SK-N-MC (cell line): Measurements from ENCODE around the gene ZNF277.

ENCODE experiments used
- DNase-seq: peaks from one replicate; pipeline ENCODE4 v3.0.0-alpha.2; 2011; ENCODE audit warnings: low read depth, low spot score
- H3K27ac ChIP-seq: fragments of 200-600 bp; sonication (generic); 2 replicates; pipeline ENCODE4 v1.5.1; 2016; ENCODE audit warnings: mixed run types
- H3K36me3 ChIP-seq: fragments of 200-600 bp; sonication (generic); 2 replicates; pipeline ENCODE4 v1.6.1; 2017; ENCODE audit warnings: antibody characterized with exemption, low read length, mixed read lengths; ENCODE audit not compliant: insufficient read depth
- H3K4me3 ChIP-seq: fragments of 200-600 bp; sonication (generic); 2 replicates; pipeline ENCODE4 v1.5.1; 2016
- H3K9ac ChIP-seq: fragments of 200-600 bp; sonication (generic); 2 replicates; pipeline ENCODE4 v1.8.0; 2017; ENCODE audit warnings: mixed run types, mixed read lengths; ENCODE audit not compliant: insufficient read length
- H3K9me3 ChIP-seq: fragments of 200-600 bp; sonication (generic); 2 replicates; pipeline ENCODE4 v1.6.1; 2017; ENCODE audit warnings: low read depth, mild to moderate bottlenecking, antibody characterized with exemption, low read length, moderate library complexity, mixed read lengths
- EZH2 ChIP-seq: fragments of 200-600 bp; sonication (generic); IDR thresholded peaks from one replicate; pipeline ENCODE4 v1.6.1; 2017; ENCODE audit warnings: antibody characterized with exemption
- FOXP2 ChIP-seq: optimal IDR thresholded peaks from 2 replicates; pipeline ENCODE3; 2011; ENCODE audit warnings: mild to moderate bottlenecking, moderate library complexity; ENCODE audit not compliant: insufficient read depth; ENCODE audit errors: extremely low read length, control extremely low read depth
- POLR2AphosphoS5 ChIP-seq: IDR thresholded peaks from 2 replicates; pipeline ENCODE4 v1.6.1; 2012; ENCODE audit warnings: mild to moderate bottlenecking, low read depth, low read length, borderline replicate concordance

Gene ZNF277

DNA sequence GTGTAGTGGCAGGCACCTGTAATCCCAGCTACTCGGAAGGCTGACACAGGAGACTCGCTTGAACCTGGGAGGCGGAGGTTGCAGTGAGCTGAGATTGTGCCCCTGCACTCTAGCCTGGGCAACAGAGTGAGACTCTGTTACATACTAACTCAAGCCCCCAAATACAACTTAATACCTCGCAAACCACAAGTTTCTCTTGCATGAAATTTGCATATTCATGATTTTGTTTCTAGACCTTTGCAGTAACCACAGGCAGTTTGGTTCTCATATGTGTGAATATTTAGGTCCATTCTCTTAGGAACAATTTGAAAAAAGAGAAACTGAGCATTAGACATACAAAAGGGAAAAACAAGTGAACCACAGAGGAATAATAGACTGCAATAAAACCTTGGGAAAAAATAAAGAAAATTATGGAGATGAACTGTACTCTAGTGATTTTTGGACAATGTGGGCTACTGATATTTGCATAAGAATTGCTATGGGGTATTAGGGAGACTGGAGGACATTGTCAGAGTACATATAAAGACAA, 77.0 kb downstream of the ZNF277 start:
- H3K9ac ChIP-seq = no peak overlapping the region
- H3K36me3 ChIP-seq = no peaks in the 10 kb centered on the region
- TF ChIP-seq FOXP2 (no peak), EZH2 (no peak), POLR2AphosphoS5 (no peak)
- no peak overlapping the region for H3K4me3 ChIP-seq
- H3K27ac ChIP-seq = peak overlapping the region; percentile 44; the same call in 1 of the 2 replicates
- no peak for DNase-seq
- no peaks in the 10 kb centered on the region; the same call in 1 of the 2 replicates for H3K9me3 ChIP-seq

DNA sequence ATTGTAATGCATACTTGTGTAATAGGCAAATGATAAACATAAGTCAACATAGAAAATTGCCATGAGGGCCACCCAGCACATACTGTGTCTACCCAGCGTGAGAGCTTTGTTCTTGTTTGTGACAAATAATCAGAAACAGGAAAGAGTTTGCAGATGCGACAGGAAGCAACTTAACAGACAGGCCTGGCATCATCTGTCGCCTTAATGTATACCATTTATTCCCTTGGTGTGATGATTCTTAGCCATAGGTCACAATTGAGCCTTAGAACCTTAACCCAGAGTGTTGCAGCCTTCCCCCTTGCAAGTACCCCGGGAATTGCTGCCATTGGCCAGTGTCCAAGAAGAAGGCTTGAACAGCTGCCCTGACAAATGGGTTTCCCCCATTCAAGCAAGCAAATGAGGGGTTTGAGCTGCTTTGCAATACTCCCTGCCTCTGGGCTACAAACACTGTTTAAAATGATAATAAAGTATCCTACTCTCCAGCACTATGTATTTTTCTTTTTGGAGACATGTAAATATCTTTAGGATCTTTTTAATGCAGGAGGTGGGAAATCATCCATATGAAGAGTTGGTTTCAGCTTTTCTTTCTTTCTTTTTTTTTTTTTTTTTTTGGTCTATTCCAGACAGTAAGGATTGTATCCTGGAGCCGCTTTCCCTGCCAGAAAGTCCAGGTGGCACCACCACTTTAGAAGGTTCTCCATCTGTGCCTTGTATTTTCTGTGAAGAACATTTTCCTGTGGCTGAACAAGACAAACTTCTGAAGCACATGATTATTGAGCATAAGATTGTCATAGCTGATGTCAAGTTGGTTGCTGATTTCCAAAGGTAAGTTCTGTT, 80.0 kb downstream of the ZNF277 start:
- Histone ChIP-seq H3K9ac (no peak overlapping the region), H3K36me3 (no peaks in the 10 kb centered on the region), H3K27ac (peak overlapping the region; percentile 74), H3K9me3 (no peaks in the 10 kb centered on the region), H3K4me3 (peak overlapping the region; percentile 42)
- DNase-seq = no peak
- no peak for TF ChIP-seq EZH2
- TF ChIP-seq FOXP2 = no peak
- no peak for TF ChIP-seq POLR2AphosphoS5

DNA sequence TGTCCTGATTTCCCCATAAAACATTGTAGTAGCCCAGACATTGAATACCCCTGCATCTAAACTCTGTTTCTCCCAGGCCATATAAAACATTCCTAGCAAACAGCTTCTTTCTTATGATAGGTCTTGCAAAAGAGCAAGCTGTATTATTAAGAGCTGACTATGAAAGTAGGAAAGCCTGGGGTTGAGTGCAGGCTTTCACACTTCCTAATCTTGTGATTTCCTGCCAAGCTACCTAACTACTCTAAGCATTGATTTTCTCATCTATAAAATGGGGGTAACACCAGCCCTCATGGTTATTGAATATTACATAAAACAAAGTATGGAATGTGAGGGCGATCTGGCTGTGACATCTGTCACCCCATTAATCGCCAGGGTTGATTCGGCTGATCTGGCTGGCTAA, 81.8 kb downstream of the ZNF277 start:
- Histone ChIP-seq H3K27ac (no peak overlapping the region), H3K9ac (no peak overlapping the region), H3K36me3 (no peaks in the 10 kb centered on the region), H3K9me3 (no peaks in the 10 kb centered on the region), H3K4me3 (no peak overlapping the region)
- DNase-seq = no peak
- TF ChIP-seq EZH2 = no peak
- no peak for TF ChIP-seq FOXP2
- TF ChIP-seq POLR2AphosphoS5 = no peak

DNA sequence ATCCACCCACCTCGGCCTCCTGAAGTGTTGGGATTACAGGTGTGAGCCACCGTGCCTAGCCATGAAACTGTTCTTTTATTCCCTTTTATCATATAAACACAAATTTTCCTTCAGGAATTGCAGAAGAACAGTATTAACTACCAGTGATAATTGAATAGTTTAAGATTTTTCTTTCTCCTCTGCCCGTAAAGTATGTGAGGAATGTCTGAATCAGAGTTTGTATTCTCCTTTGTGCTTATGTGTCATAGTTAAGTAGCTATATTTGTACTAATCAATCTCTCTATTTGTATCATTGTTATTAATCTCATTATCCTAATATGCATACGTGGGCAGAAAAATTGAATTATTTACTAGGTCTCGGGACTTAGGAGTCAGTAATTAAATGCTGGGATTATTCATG, 83.6 kb downstream of the ZNF277 start:
- H3K9ac ChIP-seq = no peak overlapping the region
- TF ChIP-seq FOXP2 (no peak), POLR2AphosphoS5 (no peak), EZH2 (no peak)
- no peaks in the 10 kb centered on the region for H3K9me3 ChIP-seq
- H3K4me3 ChIP-seq = no peak overlapping the region
- no peak for DNase-seq
- no peaks in the 10 kb centered on the region for H3K36me3 ChIP-seq
- no peak overlapping the region for H3K27ac ChIP-seq

DNA sequence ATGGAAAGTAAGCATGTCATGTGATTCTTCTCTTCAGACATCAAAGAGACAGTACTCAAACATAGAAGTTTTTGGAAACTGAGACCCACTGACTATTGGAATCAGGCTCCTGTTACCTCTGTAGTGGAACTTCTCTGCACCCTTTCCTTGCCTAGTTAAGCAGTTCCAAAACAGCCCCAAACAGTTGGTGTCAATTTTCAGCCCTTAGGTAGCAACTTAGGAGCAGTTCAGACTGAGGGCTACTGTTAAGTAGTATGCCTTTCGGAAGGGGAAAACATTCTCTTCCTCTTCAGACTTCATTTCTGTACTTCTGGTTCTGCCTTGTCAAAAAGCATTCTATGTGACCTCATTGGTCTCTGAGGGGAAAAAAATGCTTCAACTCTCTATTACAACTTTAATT, 85.7 kb downstream of the ZNF277 start:
- TF ChIP-seq POLR2AphosphoS5 (no peak), FOXP2 (no peak), EZH2 (no peak)
- Histone ChIP-seq H3K36me3 (no peaks in the 10 kb centered on the region), H3K27ac (no peak overlapping the region), H3K9me3 (no peaks in the 10 kb centered on the region), H3K4me3 (no peak overlapping the region), H3K9ac (no peak overlapping the region)
- no peak for DNase-seq

DNA sequence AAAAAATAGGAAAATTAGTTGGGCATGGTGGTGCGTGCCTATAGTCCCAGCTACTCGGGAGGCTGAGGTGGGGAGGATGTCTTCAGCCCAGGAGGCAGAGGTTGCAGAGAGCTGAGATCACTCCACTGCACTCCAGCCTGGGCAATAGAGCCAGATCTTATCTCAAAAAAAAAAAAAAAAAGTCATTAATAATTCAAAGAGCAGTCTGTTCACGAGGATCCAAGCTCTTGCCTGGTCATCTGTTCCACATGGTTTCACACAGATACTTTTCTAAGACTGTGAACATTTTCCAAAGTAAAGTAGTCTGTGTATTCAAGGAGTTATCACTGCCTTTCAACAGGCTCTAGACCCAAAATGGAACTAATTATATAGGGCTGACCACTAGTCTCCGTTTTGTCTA, 86.9 kb downstream of the ZNF277 start:
- H3K27ac ChIP-seq = no peak overlapping the region
- DNase-seq = no peak
- no peak overlapping the region for H3K4me3 ChIP-seq
- H3K9me3 ChIP-seq = no peaks in the 10 kb centered on the region
- H3K9ac ChIP-seq = no peak overlapping the region
- TF ChIP-seq EZH2 (no peak), FOXP2 (no peak), POLR2AphosphoS5 (no peak)
- no peaks in the 10 kb centered on the region for H3K36me3 ChIP-seq

DNA sequence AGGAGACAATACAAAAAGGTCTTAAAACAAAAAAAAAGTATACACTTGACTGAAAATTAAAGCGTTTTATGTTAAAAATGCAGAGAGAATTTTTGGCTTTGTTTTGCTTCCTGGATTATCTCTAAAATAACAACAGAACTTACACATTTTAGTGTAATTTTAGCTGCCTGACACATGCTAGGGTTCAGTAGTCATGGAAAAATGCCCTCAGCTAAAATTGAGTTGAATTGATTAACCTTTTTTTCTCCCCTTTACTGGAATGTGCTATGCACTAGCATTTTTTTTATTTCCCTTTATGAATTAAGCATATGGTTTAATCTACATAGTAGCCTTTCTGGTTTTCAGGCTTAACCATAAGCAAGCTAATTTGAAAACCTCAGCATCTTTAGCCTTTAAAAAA, 89.9 kb downstream of the ZNF277 start:
- no peaks in the 10 kb centered on the region for H3K9me3 ChIP-seq
- no peak overlapping the region; the same call in 1 of the 2 replicates for H3K4me3 ChIP-seq
- no peak for TF ChIP-seq EZH2
- TF ChIP-seq POLR2AphosphoS5 = no peak
- no peak for TF ChIP-seq FOXP2
- H3K27ac ChIP-seq = peak overlapping the region; percentile 78
- no peak for DNase-seq
- no peaks in the 10 kb centered on the region for H3K36me3 ChIP-seq
- no peak overlapping the region for H3K9ac ChIP-seq

DNA sequence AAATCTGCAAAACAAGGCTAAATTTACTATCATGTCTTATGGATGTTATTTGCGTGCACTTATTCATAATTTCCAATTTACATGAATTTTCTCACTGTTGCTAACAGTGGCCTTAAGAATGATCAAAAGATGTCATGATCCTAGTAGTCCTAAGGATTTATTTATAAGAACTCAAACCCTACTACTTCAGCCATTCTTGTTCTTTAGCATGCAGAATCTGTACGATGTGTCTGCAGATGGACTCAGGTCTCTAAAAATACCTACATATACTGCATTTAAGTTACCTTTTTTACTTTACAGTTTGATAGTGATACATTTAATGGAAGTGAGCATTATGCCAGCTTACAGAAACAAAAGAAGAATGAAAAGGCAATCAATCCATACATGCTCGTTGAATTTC, 91.2 kb downstream of the ZNF277 start:
- H3K9ac ChIP-seq = no peak overlapping the region
- no peak for DNase-seq
- no peak overlapping the region for H3K27ac ChIP-seq
- no peak for TF ChIP-seq POLR2AphosphoS5
- TF ChIP-seq FOXP2 = no peak
- TF ChIP-seq EZH2 = no peak
- no peaks in the 10 kb centered on the region for H3K9me3 ChIP-seq
- H3K36me3 ChIP-seq = no peaks in the 10 kb centered on the region
- H3K4me3 ChIP-seq = no peak overlapping the region
